ENCODE results near the gene STK11. TPM values are rescaled to one million over a fixed set of nuclear protein-coding genes. Genes with fewer than 3 reads are reported as not detected.
"Not testable (repeated sequence)": the region's sequence is repeated elsewhere in the genome, so short reads cannot be mapped to it uniquely, and the experiment has no call there.

The STK11 gene
- total and polyA plus RNA-seq, 9 donors = 36.9 to 71.2 (median 54.2) TPM

DNA sequence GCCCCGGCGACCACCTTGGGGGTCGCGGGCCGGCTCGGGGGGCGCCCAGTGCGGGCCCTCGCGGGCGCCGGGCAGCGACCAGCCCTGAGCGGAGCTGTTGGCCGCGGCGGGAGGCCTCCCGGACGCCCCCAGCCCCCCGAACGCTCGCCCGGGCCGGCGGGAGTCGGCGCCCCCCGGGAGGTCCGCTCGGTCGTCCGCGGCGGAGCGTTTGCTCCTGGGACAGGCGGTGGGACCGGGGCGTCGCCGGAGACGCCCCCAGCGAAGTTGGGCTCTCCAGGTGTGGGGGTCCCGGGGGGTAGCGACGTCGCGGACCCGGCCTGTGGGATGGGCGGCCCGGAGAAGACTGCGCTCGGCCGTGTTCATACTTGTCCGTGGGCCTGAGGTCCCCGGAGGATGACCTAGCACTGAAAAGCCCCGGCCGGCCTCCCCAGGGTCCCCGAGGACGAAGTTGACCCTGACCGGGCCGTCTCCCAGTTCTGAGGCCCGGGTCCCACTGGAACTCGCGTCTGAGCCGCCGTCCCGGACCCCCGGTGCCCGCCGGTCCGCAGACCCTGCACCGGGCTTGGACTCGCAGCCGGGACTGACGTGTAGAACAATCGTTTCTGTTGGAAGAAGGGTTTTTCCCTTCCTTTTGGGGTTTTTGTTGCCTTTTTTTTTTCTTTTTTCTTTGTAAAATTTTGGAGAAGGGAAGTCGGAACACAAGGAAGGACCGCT, 729 bp downstream of the STK11 start:
- Histone ChIP-seq H3K4me3 (peak overlapping the region; percentile 59), H3K36me3 (no peaks in the 10 kb centered on the region), H3K27me3 (no peaks in the 10 kb centered on the region), H3K4me1 (ENCODE audit: insufficient read depth) (peaks cover 20% of the 10 kb centered on the region), H3K27ac (peak overlapping the region; percentile 73 to 84), H3K9me3 (no peaks in the 10 kb centered on the region)
- intact Hi-C loops (cut with DNase I) = no loop called here
- TF ChIP-seq EP300 (IDR thresholded peaks at IDR 0.05) (no peak), POLR2A (IDR thresholded peaks at IDR 0.05) (no peak)
- TF ChIP-seq, protein P1, sequence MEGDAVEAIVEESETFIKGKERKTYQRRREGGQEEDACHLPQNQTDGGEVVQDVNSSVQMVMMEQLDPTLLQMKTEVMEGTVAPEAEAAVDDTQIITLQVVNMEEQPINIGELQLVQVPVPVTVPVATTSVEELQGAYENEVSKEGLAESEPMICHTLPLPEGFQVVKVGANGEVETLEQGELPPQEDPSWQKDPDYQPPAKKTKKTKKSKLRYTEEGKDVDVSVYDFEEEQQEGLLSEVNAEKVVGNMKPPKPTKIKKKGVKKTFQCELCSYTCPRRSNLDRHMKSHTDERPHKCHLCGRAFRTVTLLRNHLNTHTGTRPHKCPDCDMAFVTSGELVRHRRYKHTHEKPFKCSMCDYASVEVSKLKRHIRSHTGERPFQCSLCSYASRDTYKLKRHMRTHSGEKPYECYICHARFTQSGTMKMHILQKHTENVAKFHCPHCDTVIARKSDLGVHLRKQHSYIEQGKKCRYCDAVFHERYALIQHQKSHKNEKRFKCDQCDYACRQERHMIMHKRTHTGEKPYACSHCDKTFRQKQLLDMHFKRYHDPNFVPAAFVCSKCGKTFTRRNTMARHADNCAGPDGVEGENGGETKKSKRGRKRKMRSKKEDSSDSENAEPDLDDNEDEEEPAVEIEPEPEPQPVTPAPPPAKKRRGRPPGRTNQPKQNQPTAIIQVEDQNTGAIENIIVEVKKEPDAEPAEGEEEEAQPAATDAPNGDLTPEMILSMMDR (IDR thresholded peaks at IDR 0.05) = no peak
- DNase-seq = peak in 3 of 5 donors; percentile 49 to 62 (median 57)
- 1 to 2% (median 1%) methylated on average over 30 to 78 of the region's 78 CpGs for WGBS, 3 donors

DNA sequence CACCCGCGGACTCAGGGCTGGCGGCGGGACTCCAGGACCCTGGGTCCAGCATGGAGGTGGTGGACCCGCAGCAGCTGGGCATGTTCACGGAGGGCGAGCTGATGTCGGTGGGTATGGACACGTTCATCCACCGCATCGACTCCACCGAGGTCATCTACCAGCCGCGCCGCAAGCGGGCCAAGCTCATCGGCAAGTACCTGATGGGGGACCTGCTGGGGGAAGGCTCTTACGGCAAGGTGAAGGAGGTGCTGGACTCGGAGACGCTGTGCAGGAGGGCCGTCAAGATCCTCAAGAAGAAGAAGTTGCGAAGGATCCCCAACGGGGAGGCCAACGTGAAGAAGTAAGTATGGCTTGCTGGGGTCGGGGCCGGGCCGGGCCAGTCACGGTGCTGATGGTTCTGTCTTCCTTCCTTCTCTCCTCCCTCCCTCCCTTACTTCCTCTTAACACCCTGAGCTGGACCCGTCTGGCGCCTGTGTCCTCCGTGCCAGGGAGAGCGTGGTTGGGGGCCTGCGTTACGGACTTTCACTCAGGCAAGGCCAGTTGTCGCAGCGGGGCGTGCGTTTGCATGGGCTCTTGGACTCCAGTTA, 1.4 kb downstream of the STK11 start:
- intact Hi-C loops (cut with DNase I) = no loop called here
- 2% methylated on average over 38 of the region's 38 CpGs for WGBS, 3 donors
- DNase-seq = peak in 2 of 5 donors; percentile 44 to 56

DNA sequence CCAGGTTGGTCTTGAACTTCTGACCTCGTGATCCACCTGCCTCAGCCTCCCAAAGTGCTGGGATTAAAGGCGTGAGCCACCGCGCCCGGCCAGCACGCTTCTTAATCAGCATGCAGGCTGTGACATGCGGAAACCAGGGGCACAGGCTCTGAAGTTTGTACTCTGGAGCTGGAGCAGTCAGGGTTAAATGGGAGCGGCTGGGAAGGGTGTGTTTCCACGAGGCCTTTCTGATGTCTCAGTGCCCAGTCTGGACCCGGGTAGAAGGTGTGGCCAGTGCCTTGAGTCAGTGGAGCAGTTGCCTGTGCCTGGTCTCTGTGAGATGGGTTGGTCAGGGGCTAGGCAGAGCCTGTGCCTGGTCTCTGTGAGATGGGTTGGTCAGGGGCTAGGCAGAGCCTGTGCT, 3.3 kb downstream of the STK11 start:
- WGBS, 3 donors = 66 to 73% (median 70%) methylated on average over 10 of the region's 10 CpGs
- H3K27me3 ChIP-seq; H3K36me3 ChIP-seq; H3K4me3 ChIP-seq; H3K9me3 ChIP-seq; intact Hi-C loops (cut with DNase I); H3K27ac ChIP-seq: not testable (repeated sequence)
- DNase-seq = peak in 3 of 5 donors; percentile 21 to 40 (median 35)
- H3K4me1 ChIP-seq (ENCODE audit: insufficient read depth) = peaks cover 23% of the 10 kb centered on the region

More for the DNA sequence above, 1.4 kb downstream of the STK11 start:
- H3K27me3 ChIP-seq = no peaks in the 10 kb centered on the region
- TF ChIP-seq EP300 (IDR thresholded peaks at IDR 0.05) (no peak), POLR2A (IDR thresholded peaks at IDR 0.05) (no peak)
- TF ChIP-seq, protein P1 (IDR thresholded peaks at IDR 0.05) = no peak
- no peaks in the 10 kb centered on the region for H3K36me3 ChIP-seq
- H3K9me3 ChIP-seq = no peaks in the 10 kb centered on the region
- H3K4me3 ChIP-seq = peak overlapping the region; percentile 59
- H3K27ac ChIP-seq = peak overlapping the region; percentile 73 to 84
- H3K4me1 ChIP-seq (ENCODE audit: insufficient read depth) = peaks cover 20% of the 10 kb centered on the region

DNA sequence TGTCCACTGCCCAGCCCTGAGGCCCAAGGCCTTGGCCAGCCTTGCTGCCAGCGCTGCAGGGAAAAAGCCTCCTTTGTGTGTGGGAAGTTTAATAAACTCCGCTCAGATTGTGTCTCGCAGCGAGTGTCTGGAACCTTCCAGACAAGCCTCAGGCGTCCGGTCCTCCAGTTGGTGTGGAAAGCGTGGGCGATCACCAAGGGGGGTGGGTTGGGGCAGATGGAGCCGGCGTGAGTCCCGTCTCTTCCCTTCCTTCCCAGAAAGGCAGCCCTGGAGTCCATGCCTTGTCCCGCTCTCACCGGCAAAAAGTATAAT, 4.6 kb downstream of the STK11 start:
- Histone ChIP-seq H3K9me3 (no peaks in the 10 kb centered on the region), H3K36me3 (no peaks in the 10 kb centered on the region), H3K4me3 (no peak overlapping the region), H3K27ac (no peak overlapping the region), H3K4me1 (ENCODE audit: insufficient read depth) (peaks cover 27% of the 10 kb centered on the region), H3K27me3 (no peaks in the 10 kb centered on the region)
- TF ChIP-seq, protein P1 (IDR thresholded peaks at IDR 0.05) = no peak
- no peak for TF ChIP-seq POLR2A (IDR thresholded peaks at IDR 0.05)
- TF ChIP-seq EP300 (IDR thresholded peaks at IDR 0.05) = no peak
- intact Hi-C loops (cut with DNase I) = no loop called here
- no peak for DNase-seq
- WGBS, 3 donors = 91 to 95% (median 95%) methylated on average over 13 of the region's 13 CpGs
